Panc1 (cell line): Measurements from ENCODE around the gene NFIB.

Experiments used
- CTCF ChIP-seq: fragments of 450-650 bp; IDR thresholded peaks from 2 replicates; pipeline ENCODE4 v1.5.1; 2017; ENCODE audit warnings: mild to moderate bottlenecking
- POLR2AphosphoS5 ChIP-seq: IDR thresholded peaks from 2 replicates; pipeline ENCODE4 v1.6.1; 2012; ENCODE audit warnings: mild to moderate bottlenecking, low read depth, low read length, moderate library complexity

- TF ChIP-seq CTCF: no peak
- no peak for TF ChIP-seq POLR2AphosphoS5
These were observed 158.7 kb downstream of the NFIB start for GRCh38 chr9:14155237-14155636.
